ENCODE results near the gene RNLS.
"Not testable (repeated sequence)": the region's sequence is repeated elsewhere in the genome, so short reads cannot be mapped to it uniquely, and the experiment has no call there.

RNLS gene

DNA sequence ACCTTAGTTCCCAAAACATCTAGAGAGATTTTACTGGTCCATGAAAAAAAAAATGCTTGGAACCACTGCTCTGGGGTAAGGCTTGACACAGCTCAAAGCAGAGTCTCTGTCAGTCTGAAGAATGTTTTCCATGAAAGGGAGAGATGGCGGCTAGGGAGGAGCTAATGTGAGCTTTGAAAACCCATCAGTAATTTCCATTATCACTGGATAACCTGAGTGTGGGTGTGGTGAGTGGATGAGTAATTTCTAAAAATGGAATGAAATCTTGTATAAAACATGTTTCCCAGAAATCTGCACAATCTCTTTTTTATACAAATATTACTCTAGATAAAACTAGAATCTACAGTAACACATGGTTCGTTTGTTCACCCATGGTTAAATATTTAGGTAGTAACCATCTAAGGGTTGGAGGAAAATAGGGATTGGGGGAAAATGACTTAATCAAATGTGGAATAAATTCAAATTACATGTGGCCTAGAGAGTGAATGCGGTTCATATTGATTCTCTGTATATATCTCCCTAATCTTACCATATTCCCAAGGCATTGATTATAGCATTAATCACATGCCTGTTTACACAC is 289.4 kb downstream of the RNLS start:
- no peak for DNase-seq (ENCODE audit: low read depth)

DNA sequence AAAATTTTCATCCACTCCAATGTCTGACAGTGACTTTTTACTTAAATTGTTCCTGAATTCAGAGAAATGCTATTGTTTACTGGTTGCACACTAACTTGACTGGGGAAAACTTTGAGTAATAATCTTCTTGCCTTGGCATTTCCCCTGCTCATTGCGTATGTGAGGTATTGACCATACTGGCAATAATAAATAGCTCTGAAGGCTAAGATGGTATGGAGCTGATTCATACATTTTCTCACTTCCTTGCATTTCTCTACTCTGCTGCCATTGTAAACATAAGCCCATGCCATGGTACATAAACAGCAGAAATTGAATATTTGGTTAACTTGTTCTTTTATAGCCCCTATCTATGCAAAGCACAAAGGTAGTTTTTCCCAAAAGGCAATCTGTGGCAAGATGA is 290.0 kb downstream of the RNLS start:
- DNase-seq (ENCODE audit: low read depth) = no peak

DNA sequence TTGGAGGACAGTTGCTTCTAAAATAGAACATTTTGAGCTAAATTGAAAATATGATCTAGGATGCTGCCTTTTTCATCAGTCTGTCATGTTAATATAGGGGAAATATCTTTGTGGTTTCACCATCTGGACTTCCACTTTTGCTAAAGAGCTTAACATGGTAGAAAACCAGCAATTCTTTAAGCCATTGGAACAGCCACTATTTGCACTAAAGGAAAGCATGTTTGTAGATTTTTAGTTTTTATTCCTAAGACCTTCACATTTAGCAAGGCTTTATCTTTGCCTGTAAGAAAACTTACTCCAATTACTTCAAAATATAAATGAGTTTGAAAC is 291.0 kb downstream of the RNLS start:
- DNase-seq (ENCODE audit: low read depth) = no peak

DNA sequence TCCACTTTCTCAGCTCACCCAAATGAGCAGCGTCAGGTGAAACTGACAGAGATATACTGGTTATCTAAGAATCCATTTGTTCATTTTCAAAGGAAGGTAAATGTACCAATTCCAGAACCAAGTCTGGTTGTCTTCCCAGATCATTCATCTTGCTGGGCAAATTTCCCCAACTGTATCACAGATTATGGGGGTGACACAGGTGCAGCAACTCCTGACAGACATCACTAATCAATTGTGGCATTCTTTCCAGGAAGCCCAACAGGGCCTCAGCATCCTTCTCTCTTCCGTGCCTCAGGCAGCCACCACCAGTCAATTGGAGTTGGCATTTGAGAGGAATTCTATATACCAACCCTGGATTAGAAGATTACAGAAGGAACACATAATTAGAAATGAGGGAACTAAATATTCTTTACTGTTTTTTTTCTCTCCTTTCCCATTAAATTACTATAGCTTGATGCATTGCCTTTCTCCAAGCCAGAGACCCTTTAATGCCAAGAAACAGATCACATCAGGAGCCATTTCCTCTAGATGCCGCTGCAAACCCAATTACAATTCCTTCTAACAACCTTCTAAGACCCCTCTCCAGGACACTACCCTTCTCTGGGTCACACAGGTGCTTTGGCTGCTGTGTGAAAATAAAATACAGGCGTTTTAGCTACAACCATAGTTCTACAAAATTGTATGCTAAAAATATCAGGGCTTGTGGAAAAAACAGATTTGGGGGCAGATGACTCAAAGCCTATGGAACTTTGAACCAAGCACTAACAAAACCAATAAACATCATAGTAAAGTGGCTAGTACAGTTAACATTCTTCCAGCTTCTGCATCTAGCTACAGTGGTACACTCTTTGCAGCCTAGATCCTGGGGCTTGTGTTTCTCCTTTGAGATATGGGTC is 291.6 kb downstream of the RNLS start:
- no peak for DNase-seq (ENCODE audit: low read depth)

DNA sequence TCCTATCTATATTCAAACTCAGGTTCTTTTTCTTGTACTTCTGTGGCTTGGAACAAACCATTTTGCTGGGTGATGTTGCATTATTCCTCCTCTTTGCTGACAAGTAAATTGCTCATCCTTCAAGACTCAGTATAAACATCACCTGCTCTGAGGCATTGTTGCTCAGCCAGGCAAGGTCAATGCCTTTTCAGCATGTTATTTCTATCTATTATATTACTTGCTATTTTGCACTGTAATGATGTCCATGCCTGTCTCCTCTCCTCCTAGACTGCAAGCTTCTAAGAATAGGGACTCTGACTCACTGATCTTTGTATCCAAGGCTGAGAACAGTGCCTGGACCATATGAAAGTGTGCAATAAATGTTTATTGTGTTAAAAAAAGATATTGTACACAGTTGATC is 293.8 kb downstream of the RNLS start:
- no peak for DNase-seq (ENCODE audit: low read depth)

DNA sequence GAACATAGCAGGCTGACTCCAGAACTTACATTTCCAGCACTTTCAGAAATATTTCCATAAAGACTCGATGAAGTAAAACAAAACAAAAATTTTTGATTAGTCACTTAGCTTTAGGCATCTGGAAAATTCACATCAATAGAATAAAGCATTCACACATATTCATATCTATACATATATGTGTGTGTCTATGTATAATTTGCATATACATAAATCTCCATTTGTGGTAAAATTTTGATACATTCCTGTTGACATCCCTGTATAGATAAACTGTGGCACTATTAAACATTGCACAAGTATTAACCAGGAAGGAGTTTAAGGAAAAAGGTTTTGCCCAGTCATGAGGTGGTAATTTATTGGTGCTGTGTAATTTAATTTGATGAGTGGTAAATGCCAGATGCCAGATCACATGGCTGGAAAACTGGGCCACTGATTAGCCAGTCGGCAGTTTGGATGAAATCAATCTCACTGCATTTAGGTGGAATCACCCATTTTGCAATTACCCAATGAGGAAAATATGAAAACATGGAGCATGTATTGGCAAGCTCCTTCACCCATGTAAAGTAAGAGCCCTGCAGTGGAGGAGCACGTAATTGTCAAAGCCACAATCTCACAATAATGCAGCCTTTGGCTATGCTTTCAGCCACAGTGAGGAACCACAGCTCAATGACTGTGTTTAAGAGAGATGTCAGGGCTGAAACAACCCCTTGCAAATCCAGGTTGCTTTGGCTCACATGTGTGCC is 294.6 kb downstream of the RNLS start:
- no peak for DNase-seq (ENCODE audit: low read depth)

DNA sequence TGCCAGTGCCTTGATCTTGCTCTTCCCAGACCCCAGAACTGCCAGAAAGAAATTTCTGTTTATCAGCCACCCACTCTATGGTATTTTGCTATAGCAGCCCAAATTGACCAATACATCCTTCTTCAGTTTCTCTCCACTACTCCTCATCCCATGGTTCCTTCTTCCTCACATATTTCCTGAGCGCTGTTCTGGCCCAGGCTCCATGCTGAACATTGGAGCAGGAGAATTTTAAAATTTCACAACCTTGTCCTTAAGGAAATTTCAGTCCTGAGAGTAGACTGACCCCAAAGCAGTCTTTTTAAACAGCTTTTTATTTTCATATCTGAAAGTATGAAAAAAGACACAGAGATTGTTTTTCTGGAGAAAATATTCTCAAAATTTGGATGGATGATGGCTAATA is 297.1 kb downstream of the RNLS start:
- no peak for DNase-seq (ENCODE audit: low read depth)

DNA sequence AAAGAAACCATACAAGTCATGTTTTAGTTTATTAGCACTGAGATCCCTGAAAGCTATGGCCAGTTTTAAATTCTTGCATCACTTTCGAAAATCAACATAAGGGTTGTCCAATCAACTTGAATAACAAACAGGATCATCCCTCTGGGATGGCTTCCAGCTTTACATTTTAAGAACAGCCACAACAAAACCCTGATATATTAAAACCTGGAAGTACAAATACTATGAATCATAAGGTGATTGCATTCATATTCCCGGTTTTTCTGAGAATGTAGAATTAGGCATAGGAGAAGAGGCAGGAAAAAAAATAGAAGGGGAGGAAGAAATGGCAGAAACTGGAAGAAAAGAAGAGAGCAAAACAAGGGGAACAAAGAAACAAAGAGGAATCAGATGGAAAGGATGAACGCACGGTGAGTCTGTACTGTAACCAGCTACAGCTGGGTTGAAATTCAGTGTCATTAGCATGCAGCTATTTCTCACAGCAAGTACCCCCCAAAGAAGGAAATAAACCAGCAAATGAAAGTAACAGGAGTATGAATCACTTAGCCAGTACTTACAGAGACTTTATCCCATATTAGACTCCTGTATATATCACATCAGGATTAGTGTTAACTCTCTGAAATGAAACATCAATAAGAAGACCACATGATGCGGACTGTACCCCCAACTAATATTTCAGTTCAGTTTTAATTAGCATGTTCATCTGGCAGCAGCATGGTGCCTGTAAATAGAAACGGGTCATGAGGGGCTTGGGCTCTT is 301.3 kb downstream of the RNLS start:
- DNase-seq (ENCODE audit: low read depth) = no peak

DNA sequence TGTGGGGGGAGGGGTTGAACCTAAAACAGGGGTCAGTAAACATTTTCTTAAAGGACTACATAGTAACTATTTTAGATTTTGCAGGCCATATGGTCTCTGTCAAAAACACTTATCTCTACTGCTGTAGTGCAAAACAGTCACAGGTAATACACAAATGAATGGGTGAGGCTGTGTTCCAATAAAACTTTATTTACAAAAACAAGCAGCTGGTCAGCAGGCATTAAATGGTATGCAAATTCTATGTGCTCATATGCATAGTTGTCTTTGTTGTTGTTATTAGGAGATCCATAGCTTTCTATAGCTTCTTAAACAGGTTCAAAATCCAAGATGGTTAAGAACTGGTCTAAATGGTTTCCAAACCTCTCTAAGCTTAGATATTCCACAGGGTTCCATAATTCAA is 302.6 kb downstream of the RNLS start:
- DNase-seq (ENCODE audit: low read depth) = no peak

DNA sequence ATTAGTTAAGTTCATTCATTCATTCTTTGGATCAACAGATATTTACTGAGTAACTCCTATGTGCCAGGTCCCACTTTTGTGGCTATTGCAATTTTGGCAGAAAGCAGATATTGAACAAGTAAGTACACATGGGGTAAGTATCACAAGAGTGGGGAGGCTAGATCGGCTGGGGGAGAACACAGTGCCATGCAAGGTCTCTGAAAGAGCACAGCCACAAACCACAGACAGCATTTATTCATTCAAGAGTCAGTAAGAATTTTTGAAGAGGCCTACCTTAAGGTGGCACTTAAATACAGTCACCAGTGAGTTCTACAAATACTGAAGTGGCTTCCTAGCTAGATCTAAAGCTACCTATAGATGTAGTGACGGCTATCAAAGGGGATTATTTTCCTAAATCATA is 304.2 kb downstream of the RNLS start:
- DNase-seq (ENCODE audit: low read depth) = no peak

DNA sequence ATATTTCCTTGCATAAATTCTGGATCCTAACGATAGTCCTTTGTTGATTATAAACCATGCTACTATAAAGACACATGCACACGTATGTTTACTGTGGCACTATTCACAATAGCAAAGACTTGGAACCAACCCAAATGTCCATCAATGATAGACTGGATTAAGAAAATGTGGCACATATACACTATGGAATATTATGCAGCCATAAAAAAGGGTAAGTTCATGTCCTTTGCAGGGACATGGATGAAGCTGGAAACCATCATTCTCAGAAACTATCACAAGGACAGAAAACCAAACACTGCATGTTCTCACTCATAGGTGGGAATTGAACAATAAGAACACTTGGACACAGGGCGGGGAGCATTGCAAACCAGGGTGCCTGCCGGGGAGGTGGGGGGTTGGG is 306.2 kb downstream of the RNLS start:
- not testable (repeated sequence) for DNase-seq (ENCODE audit: low read depth)

DNA sequence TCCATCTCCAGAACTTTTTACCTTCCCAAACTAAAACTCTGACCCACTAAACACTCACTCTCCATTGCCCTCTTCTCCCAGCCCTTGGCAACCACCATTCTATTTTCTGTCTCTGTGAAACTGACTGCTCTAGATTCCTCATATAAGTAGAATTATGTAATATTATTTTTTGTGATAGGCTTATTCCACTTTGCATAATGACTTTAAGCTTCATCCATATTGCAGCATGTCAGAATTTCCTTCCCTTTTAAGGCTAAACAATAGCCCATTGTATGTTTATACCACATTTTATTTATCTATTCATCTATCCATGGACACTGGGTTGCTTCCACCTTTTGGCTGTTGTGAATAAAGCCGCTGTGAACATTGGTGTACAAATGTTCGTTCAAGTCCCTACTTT is 308.8 kb downstream of the RNLS start:
- no peak for DNase-seq (ENCODE audit: low read depth)

DNA sequence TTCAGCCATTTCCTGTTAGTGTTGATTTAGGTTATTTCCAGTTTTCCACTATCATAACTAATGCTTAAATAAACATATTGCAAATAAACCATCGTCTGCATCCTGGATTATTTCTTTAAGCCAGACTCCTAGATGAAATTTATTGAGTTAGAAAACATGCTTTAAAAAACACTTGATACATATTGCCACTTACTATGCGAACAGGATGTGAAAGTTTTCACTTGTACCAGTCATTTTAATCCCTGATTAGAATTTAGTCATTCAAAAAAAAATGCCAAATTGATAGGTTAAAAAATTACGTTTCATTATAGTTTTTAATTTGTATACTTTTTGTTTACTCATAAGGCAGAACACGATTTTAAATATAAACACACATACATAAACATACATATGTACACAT is 309.6 kb downstream of the RNLS start:
- DNase-seq (ENCODE audit: low read depth) = no peak

DNA sequence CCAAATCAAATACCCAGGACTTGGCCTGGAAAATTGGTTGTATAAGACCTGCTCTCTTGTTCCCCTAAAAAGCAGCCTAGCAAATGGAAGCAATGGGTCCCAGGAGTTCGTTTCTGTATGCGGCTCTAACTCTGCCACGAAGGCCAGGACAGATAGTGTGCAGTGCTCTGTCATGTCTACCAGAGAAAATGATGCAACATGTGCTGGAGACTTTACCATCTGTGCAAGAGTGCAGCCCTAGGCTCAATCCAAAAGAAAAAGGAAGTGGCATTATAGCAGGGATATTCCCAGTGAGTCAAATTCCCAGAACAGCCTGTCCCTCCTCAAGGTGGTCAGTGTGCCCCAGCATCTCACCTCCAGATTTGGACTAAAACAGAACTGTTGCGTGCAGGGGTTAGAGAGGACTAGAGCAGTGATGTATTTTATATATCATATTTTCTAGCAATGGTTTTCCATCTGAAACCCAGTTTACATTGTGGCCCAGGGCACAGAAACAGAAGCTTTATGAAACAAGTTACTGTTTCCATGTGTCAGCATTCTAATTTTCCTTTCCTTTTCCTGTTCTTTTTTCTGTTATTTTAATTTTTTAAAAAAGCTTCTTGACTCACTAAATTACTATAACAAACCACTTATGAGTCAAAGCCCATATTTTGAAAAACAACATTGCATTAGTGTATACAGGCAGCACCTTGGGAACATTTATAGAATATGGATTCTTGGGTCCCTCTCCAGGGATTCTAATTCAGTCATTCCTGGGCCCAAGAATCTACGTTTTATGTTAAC is 311.2 kb downstream of the RNLS start:
- DNase-seq (ENCODE audit: low read depth) = no peak

DNA sequence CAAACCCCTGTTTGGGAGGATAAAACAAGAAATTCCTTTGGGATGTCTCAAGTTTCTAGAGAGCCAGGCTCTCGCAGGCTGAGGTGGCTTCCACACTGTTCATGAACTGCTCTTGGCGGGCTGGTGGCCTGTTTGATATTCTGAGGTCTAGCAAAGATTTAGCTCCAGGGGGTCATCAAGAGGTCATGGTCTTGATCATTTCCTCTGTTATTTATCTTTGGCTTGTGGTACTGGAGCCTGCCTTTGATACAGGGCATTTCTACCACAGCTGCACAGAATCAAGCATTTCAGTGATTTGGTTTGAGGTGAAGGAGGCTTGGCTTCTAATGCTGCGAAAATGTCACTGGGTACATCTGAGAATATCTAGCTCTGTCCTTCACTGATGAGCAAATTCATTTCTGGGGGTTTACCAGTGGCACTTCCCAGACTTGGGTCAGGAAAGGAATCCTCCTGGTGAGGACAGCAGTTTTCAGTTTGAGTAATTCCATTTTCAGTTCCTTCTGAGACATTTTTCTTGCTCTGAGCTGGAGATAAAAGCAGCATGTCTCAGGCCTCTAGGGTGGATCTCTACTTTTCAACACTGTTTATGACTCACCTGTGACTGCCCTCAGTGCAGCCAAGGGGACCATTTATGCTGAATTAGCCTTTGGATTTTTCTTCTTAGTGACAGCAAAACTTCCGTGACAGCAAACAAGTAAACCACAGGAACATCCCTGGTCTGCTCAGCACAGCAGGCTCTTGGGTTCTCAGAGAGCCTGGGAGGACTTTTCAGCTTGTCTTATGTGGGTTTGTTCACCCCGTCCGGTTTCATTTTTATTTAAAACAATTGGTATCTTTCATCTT is 312.0 kb downstream of the RNLS start:
- DNase-seq (ENCODE audit: low read depth) = no peak

DNA sequence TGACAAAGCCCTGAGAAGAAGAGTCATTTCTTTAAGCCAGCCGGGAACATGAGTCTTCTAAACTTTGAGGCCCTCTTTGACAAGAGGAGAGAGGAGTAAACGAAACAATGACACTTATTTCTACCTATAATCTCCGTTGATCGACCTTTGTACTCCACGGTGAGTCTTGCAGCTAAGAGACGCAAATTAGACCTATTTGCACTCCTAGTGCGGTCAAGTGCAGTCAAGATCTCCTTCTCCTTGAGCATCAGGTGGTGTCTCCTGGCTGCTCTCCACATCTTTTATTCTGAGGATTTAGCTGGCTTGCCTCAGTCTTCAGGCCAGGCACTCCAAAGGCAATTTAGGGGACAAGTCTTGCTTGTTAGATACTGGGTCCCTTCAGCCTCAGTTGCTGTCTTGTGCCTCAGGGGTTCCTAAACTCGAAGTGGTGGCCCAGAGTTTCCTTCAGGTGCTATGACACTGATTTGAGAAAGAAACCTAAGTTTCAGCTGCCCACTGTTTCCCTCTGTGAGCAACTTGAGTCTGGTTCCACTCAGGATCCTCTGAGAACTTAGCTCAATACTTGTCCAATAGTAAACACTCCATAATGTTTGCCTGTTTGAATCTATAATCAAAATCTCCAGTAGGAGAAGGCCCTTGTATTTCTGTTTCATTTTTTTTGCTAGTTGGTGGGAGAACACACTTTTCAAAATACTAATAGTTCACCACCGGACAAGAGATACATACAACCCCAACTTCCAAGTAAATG is 312.9 kb downstream of the RNLS start:
- DNase-seq (ENCODE audit: low read depth) = no peak

DNA sequence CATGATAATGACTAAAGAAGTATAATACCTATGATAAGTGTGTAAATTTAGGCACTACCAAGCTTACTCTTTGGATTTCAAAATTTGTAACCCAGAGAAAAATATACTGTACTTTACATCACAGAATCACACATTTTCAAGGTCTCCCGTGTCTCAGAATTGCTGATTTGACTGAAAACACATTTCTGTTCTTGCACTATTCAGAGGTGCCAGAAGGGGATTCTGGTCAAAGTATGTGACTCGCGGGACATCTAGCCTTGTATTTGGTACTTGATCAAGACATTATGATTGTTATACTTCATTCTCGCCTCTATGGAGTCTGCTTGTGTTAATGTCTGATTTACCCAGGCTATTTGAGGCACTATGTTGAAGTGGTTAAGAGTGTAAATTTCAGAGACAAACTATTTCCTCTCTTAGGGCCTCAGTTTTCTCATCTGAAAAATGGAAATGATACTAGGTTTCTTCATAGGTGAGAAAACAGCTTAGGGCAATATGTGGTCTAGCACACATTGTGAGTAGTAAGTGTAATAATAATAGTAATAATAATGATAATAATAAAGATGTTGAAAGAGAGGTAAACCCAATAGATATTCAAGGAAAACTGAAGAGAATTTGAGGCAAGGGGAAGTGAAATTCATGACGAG is 320.4 kb downstream of the RNLS start:
- no peak for DNase-seq (ENCODE audit: low read depth)

DNA sequence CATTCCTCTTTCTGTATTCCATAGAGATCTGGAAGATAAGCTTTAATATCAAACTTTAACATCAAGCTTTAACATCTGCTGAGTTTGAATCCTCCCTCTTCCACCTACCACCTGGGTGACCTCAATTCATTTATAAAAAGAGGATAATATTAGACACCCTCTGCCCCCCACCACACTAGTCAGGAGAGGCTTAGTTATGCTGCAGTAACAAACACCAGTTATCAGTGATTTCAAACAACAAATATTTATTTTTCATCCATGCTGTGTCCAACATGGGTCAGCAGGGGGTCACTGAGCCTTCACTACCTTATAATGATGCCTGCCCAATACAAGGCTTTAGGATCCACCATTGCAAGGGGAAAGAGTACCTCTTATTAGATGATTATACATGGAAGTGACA is 322.0 kb downstream of the RNLS start:
- DNase-seq (ENCODE audit: low read depth) = no peak

DNA sequence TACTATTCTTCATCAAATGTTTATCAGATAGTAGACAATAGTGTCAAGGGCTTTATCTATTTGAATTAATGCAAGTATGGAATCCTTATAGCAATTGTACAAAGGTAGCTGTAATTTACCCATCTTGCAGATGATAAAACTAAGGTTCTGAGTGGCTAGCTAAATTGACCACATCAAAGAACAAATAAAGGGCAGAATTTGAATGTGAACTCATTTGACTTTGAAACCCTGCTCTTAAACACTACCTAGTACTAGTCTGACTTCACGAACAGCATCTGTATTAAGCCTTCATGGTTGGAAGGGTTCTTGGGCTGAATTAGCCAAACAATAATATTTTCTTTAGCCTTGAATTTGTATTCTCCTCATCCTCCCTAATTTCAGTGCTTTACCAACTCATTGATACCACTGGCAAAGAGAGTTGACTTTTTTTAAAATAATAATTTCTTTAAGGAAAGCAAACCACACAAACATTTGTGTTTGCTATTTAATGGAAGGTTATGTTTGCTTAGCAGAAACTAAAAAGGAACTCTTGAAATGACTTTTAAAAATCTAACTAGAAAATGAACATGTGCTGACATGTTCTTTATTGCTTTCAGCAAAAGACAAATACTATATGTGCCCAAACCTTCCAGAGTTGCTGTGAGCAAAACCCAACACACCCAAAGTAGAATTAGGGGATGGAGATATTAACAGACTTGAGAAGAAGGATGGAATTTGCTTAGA is 322.6 kb downstream of the RNLS start:
- no peak for DNase-seq (ENCODE audit: low read depth)
